Astrocyte (in vitro differentiated cells and primary cell): ENCODE data around the gene PLXNA3. TPM values are rescaled to one million over a fixed set of nuclear protein-coding genes. Genes with fewer than 3 reads are reported as not detected.
A peak's percentile ranks its signal among the peaks of the same experiment; 100 is the strongest.

Experiments used
- DNase-seq: peaks from one replicate; pipeline ENCODE4 v3.0.0-alpha.2; 2010; ENCODE audit warnings: low read depth
- FAIRE-seq: peaks from 2 replicates; lab custom pipeline; 2011; peaks lifted over from hg19 to GRCh38; lab: Jason Lieb, UNC
- H2AFZ ChIP-seq: 2 replicates; pipeline ENCODE4 v1.6.0; 2012; ENCODE audit warnings: low read depth, low read length, inconsistent platforms
- H3K27ac ChIP-seq: 2 replicates; pipeline ENCODE4 v1.5.1; 2011; ENCODE audit warnings: low read depth, low read length, inconsistent platforms
- H3K27me3 ChIP-seq: 2 replicates; pipeline ENCODE4 v1.6.0; 2011; ENCODE audit warnings: low read length, inconsistent platforms; ENCODE audit not compliant: insufficient read depth
- H3K36me3 ChIP-seq: 2 replicates; pipeline ENCODE4 v1.5.1; 2011; ENCODE audit warnings: low read length, inconsistent platforms; ENCODE audit not compliant: insufficient read depth
- H3K4me1 ChIP-seq: 2 replicates; pipeline ENCODE4 v1.5.1; 2011; ENCODE audit warnings: low read length, inconsistent platforms; ENCODE audit not compliant: insufficient read depth
- H3K4me2 ChIP-seq: 2 replicates; pipeline ENCODE4 v1.6.0; 2012; ENCODE audit warnings: low read length, inconsistent platforms
- H3K4me3 ChIP-seq: 2 replicates; pipeline ENCODE4 v1.5.1; 2011; ENCODE audit warnings: low read depth, mild to moderate bottlenecking, low read length, inconsistent platforms; ENCODE audit not compliant: insufficient read depth
- H3K79me2 ChIP-seq: 2 replicates; pipeline ENCODE4 v1.6.0; 2012; ENCODE audit warnings: mild to moderate bottlenecking, low read length, inconsistent platforms; ENCODE audit not compliant: insufficient read depth
- H3K9ac ChIP-seq: 2 replicates; pipeline ENCODE4 v1.6.0; 2012; ENCODE audit warnings: mild to moderate bottlenecking, low read length, inconsistent platforms
- H3K9me3 ChIP-seq: 2 replicates; pipeline ENCODE4 v1.5.1; 2012; ENCODE audit warnings: low read depth, mild to moderate bottlenecking, low read length, inconsistent platforms; ENCODE audit not compliant: insufficient read depth
- H4K20me1 ChIP-seq: 2 replicates; pipeline ENCODE4 v1.6.0; 2012; ENCODE audit warnings: low read length, inconsistent platforms; ENCODE audit not compliant: insufficient read depth
- H3K27ac Mint-ChIP-seq: one replicate; pipeline ENCODE4 v1.8.0; 2021; ENCODE audit warnings: mild to moderate bottlenecking, mixed read lengths; ENCODE audit not compliant: unreplicated experiment
- H3K27me3 Mint-ChIP-seq: one replicate; pipeline ENCODE4 v1.8.0; 2021; ENCODE audit warnings: low read depth, mixed read lengths; ENCODE audit not compliant: unreplicated experiment
- H3K36me3 Mint-ChIP-seq: one replicate; pipeline ENCODE4 v1.8.0; 2021; ENCODE audit warnings: low read depth, mixed read lengths; ENCODE audit not compliant: unreplicated experiment
- H3K4me1 Mint-ChIP-seq: one replicate; pipeline ENCODE4 v1.8.0; 2021; ENCODE audit warnings: low read depth, mixed read lengths; ENCODE audit not compliant: unreplicated experiment
- H3K4me3 Mint-ChIP-seq: one replicate; pipeline ENCODE4 v1.8.0; 2021; ENCODE audit warnings: mild to moderate bottlenecking, moderate library complexity, mixed read lengths; ENCODE audit not compliant: unreplicated experiment
- H3K9me3 Mint-ChIP-seq: one replicate; pipeline ENCODE4 v1.8.0; 2021; ENCODE audit warnings: mild to moderate bottlenecking, mixed read lengths; ENCODE audit not compliant: unreplicated experiment
- CTCF ChIP-seq: IDR thresholded peaks from 2 replicates; pipeline ENCODE4 v1.5.1; 2011; ENCODE audit warnings: low read depth, mild to moderate bottlenecking, inconsistent platforms, low read length, moderate library complexity; ENCODE audit not compliant: insufficient read depth
- EZH2 ChIP-seq: IDR thresholded peaks from 2 replicates; pipeline ENCODE4 v1.6.1; 2012; ENCODE audit warnings: mild to moderate bottlenecking, low read length, inconsistent platforms; ENCODE audit not compliant: insufficient read depth
- total RNA-seq: library from RNA; stranded (reverse); gene quantifications from 2 replicates; pipeline ENCODE4 v1.2.1, GENCODE V29; 2021

The PLXNA3 gene
- total RNA-seq, 1 donor from 2014 or later, result 117 TPM

GRCh38 chrX:154472685-154473632 lies 14.9 kb downstream of the PLXNA3 start:
- Mint-ChIP-seq H3K4me1 (no peaks in the 10 kb centered on the region), H3K4me3 (peak overlapping the region; percentile 14), H3K9me3 (no peaks in the 10 kb centered on the region), H3K27me3 (no peaks in the 10 kb centered on the region), H3K36me3 (no peaks in the 10 kb centered on the region), H3K27ac (peak overlapping the region; percentile 9)
- TF ChIP-seq EZH2 (no peak), CTCF (no peak)
- no peaks in the 10 kb centered on the region for H3K79me2 ChIP-seq
- no peak overlapping the region for H3K4me2 ChIP-seq
- H3K9ac ChIP-seq, result no peak overlapping the region
- no peak for DNase-seq
- no peak overlapping the region for H2AFZ ChIP-seq
- no peaks in the 10 kb centered on the region for H3K9me3 ChIP-seq
- peaks cover 2% of the 10 kb centered on the region for H3K36me3 ChIP-seq
- no peaks in the 10 kb centered on the region for H3K27me3 ChIP-seq
- no peak overlapping the region for H3K27ac ChIP-seq
- no peak for FAIRE-seq
- peaks cover 7% of the 10 kb centered on the region for H4K20me1 ChIP-seq
- no peak overlapping the region for H3K4me3 ChIP-seq
- no peaks in the 10 kb centered on the region for H3K4me1 ChIP-seq

GRCh38 chrX:154473683-154474082 lies 15.6 kb downstream of the PLXNA3 start:
- Histone ChIP-seq H3K27me3 (no peaks in the 10 kb centered on the region), H2AFZ (no peak overlapping the region), H3K27ac (no peak overlapping the region), H3K9ac (no peak overlapping the region), H3K4me1 (no peaks in the 10 kb centered on the region), H4K20me1 (peaks cover 7% of the 10 kb centered on the region), H3K9me3 (no peaks in the 10 kb centered on the region), H3K4me2 (no peak overlapping the region), H3K79me2 (no peaks in the 10 kb centered on the region), H3K36me3 (peaks cover 2% of the 10 kb centered on the region), H3K4me3 (no peak overlapping the region)
- Mint-ChIP-seq H3K27ac (no peak overlapping the region), H3K27me3 (no peaks in the 10 kb centered on the region), H3K4me1 (no peaks in the 10 kb centered on the region), H3K36me3 (no peaks in the 10 kb centered on the region), H3K4me3 (no peak overlapping the region), H3K9me3 (no peaks in the 10 kb centered on the region)
- FAIRE-seq, result no peak
- no peak for DNase-seq
- TF ChIP-seq CTCF, result no peak
- no peak for TF ChIP-seq EZH2

DNA sequence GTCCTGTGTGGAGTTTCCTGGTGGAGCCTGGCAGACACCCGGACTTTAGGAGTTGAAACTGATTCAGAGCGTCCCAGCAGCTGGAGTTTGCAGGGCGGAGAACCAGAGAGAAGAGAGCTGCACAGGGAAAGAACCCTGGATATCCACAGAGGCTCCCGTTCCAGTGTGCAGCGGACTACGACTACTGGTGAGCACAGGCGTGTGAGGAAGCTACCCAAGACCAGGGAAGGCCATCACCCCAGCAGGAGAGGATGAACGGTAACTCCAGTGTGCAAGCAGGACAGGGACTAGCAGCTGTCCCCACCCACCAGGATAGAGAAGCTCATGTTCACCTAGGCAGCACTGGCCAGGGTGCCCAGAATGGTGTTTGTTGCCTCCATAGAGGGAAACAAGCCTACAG lies 18.7 kb downstream of the PLXNA3 start:
- no peaks in the 10 kb centered on the region for H3K4me1 ChIP-seq
- H3K4me2 ChIP-seq, result no peak overlapping the region
- H3K27me3 Mint-ChIP-seq, result no peaks in the 10 kb centered on the region
- DNase-seq (no peak), FAIRE-seq (no peak)
- H3K9me3 Mint-ChIP-seq, result no peaks in the 10 kb centered on the region
- no peak overlapping the region for H2AFZ ChIP-seq
- peaks cover 3% of the 10 kb centered on the region for H4K20me1 ChIP-seq
- H3K79me2 ChIP-seq, result no peaks in the 10 kb centered on the region
- no peaks in the 10 kb centered on the region for H3K9me3 ChIP-seq
- TF ChIP-seq CTCF, result no peak
- no peak for TF ChIP-seq EZH2
- H3K27me3 ChIP-seq, result no peaks in the 10 kb centered on the region
- no peaks in the 10 kb centered on the region for H3K4me1 Mint-ChIP-seq
- no peaks in the 10 kb centered on the region for H3K36me3 Mint-ChIP-seq
- no peak overlapping the region for H3K27ac ChIP-seq
- no peak overlapping the region for H3K4me3 Mint-ChIP-seq
- H3K27ac Mint-ChIP-seq, result no peak overlapping the region
- no peak overlapping the region for H3K9ac ChIP-seq
- peaks cover 2% of the 10 kb centered on the region for H3K36me3 ChIP-seq
- H3K4me3 ChIP-seq, result no peak overlapping the region
